NCI-H1417 treated with DMSO at 0.1 percent for 48 hours (cell line): ENCODE results near the gene MAML3.

Experiments
- DNase-seq: peaks from one replicate; lab custom pipeline; 2025; lab: John Stamatoyannopoulos, UW

The MAML3 gene

DNA sequence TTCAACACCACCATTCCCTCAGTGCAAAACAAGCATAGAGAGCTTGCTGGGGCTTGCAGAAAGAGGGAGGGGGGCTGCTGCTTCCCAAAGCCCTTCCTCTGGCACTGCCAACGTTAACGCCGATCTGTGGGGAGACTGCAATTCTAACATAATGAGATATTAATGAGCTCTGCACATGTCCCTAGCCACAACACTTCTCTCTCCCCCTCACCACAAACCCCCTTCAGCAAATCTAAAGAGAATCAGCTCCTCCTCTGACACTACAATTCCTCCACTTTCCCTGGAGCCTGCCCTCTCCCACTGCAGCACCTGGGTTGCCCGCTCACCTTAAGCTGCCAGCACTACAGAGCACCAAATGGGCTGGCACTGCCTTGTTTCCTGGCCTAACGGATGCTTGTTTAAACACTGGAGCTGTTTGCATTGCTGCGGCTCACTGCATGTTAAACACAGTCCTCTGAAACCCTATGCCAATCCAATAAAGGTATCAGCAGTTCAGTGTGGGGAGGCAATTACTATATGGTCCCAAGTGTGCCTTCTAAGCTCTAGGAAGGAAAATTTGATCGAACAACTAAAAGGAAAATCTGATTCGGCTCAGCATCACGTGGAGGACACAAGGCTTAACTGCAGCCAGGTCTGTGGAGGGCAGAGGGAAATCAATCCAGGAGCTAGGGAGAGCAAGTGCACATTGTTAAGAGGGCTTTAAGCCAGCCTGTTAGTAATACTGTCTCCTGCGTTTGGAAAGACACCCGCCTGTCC is 232.4 kb downstream of the MAML3 start:
- DNase-seq, result peak; percentile 96

DNA sequence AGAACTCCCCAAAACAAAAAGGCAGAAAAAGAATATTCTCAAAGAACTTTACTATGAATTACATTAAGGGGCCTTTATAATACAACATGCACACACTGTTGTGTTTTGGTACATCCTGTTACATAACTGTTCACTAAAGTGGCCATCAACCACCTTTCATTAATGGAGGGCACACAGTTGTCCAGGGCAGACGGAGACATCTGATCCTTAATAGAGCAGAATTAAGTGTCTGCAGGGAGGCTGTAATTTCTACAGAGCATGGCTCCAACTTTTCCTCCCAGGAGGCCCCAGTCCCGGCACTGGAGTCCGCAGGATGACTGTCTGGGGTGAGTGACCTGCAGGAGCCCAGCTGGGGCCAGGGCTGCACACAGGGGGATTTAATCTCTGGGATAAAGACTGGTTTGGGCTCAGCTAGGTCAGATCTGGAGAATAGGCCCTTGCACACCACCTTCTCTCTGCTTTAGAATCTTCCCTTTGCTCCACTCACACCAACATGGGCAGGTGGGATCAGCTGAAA is 233.4 kb downstream of the MAML3 start:
- no peak for DNase-seq

DNA sequence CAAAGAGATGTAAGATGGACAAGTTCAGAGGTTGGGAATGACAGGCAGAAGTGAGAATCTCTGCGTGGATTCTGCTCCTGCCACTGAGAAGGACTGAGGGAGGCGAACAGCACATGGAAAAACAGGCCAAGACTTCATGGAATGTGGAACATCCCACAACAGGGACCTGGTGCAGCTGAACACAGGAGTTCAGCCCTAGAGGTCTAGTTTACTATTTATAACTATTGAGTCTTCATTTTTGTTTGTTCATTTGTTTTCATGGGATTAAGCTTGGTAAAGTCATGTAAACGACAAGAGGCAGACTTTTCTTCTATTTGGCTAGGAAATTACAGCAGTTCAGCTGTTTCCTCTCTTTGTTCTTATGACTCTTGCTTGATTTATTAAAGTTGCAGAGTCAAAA is 234.5 kb downstream of the MAML3 start:
- DNase-seq, result no peak

DNA sequence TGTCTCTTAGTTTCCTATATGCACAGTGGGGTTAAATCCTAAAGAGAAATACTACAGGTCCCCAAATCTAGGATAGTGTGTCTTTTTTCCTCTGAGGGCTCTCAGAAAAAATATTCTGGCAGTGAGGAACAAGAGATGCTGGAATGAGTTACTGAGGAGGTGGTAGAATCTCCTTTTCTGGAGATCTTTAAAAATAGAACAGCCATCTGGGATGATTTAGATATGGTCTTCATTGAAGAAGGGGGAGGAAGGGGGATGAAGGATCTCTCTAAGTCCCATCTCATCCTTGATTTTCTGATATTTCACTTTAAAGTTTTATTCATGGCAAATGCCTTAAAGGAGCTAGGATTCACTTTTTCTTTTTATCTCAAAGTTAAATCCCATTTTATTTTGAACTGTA is 235.0 kb downstream of the MAML3 start:
- DNase-seq, result no peak

DNA sequence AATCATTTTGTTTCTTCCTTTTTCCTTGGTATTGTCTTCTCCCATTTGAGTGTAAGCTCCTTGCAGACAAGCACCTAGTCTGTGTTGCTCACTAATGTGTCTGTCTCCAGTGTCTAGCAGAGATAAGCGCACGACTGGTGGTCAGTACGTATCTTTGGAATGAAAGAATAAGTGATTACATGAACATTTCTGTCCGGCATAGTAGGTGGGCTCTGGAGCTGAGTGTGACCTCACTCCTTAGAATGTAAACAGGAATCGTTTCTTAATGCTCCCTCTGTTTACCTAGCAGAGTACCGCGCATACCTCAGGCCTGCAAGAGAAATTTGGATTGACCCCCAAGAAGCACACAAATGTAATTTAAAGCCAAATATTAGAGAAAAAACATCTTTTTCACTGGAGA is 235.4 kb downstream of the MAML3 start:
- DNase-seq, result no peak

DNA sequence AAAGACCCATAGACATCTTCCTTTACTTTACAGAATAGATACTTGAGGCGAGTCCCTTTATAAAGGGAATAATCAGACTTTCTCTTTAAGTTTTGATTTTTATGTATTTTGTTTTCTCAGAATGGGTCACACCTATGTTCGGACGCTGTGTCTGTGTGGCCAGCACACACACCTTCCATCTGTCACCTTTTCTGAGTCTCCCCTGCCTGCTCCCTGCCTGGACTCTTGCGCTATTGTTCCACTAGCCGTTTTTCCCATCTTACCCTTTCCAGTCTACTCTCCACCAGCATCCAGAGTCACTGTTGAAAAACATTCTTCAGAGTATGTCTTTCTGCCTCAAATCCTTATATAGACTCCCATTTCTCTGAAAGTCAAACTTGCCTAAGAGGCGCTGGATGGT is 236.1 kb downstream of the MAML3 start:
- DNase-seq, result no peak

DNA sequence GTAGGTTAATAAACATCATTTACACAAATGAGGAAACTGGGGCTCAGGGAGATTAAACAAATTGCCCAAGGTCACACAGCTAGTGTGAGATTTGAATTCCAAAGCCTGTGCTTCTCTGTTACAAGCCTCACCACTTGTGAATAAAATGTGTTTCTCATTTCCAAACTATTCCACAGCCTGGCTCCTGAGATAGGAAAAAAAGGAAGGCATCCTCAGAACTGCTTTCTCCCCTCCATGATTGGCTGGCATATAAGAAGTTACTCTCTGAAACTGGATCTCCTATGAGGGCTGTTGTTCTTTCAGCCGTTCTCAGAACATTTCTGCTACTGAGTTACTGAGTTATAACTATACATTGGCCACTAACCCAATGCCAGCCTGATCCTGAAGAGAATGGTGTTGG is 237.9 kb downstream of the MAML3 start:
- no peak for DNase-seq

DNA sequence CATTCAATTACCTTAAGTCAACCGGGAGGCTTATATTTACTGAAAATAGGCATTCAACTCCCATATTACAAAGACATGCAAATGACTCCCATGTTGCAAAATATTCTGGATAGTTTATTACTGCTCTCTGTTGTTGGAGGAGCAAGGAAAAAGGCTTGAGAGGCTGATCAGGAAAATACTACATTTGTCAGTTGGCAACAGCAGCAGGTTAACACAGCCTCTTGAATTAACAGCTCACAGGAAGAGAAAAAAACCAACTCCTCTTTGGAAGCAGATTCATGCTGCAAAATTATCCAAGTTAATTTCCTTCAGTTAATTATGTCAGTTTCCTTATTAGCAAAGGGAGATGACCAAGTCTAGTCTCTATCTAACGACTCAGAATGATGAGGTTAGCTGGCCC is 238.9 kb downstream of the MAML3 start:
- DNase-seq, result no peak

DNA sequence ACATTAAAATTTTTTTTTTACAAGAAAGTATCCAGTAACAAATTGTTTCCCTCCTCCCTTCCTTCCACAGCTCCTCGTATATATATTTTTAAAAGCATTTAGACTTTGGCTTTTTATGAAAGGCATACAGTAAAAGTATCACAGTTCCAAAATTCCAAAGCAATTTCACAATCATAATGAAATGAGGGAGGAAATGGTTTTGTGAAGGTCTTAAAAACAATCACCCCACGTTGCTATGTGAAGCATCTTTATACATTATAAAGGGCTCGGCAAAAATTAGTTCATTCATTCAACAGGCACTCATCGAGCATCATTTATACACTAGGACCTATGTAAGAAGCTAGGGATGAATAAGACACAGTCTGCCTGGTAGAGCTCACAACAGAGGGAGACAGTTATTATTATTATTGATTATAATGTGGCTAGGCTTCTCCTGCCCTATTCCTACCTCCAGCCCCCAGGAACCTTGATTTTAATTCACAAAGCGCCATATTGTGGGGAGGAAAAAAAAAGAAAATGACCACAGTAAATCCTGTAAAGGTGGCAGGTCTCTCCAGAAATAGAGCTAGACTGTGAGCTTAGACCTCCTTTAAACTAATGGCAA is 239.9 kb downstream of the MAML3 start:
- no peak for DNase-seq

DNA sequence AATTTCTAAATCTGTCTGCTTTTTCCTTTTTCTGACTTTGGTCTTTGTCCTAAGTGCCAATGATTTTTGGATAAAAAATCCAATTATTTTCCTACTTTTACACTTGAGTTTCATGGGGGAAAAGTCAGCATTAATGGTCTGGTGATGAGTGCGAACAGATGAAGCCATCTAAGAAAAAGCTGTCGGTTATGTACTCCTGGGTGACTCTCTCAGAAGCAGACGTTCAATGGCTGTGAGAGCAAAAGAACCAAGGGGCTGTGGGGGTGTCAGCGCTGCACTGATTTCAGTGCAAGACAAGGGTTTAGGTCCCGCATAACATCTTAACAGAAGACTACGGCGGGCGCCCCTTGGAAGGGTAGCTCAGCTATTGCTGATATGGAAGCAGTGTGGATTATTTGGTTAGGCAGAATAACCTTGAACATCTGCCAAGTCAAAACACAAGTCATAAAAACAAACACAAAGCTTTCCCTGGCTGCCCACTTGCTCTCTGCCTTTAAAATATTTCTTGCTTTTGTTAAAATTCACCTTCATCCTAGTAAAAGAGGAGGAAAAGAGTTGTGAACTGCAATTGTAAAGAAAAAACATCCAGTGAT is 240.5 kb downstream of the MAML3 start:
- no peak for DNase-seq

DNA sequence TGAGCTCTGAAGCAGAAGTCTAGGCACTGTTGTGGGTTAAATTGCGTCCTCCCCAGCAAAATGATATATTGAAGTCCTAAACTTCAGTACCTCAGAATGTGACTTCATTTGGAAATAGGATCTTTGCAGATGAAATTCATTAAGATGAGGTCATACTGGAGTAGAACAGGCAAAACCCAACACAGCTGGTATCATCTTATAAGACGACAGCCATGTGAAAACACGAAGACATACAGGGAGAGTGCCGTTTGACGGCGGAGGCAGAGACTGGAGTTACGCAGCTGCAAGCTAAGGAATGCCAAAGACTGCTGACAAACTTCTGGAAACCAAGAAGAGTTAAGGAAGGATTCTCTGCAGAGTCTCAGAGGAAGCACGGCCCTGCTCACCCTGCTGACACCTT is 241.5 kb downstream of the MAML3 start:
- no peak for DNase-seq

DNA sequence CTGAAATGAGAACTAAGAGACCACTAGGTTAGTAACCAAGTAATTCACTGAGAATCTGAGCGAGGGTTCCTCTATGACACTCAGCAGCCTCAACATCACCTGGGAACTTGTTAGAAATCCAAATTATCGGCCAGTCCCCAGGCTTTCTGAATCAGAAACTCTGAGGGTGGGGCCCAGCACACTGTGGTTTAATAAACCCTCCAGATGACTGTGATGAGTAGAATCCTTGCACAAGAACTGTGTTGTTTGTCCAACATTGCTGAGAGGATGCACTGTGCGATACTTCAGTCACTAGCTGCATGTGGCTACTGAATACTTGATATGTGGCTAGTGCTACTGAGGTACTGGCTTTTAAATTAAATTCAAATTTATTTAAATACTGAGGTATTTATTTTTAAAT is 243.9 kb downstream of the MAML3 start:
- no peak for DNase-seq

DNA sequence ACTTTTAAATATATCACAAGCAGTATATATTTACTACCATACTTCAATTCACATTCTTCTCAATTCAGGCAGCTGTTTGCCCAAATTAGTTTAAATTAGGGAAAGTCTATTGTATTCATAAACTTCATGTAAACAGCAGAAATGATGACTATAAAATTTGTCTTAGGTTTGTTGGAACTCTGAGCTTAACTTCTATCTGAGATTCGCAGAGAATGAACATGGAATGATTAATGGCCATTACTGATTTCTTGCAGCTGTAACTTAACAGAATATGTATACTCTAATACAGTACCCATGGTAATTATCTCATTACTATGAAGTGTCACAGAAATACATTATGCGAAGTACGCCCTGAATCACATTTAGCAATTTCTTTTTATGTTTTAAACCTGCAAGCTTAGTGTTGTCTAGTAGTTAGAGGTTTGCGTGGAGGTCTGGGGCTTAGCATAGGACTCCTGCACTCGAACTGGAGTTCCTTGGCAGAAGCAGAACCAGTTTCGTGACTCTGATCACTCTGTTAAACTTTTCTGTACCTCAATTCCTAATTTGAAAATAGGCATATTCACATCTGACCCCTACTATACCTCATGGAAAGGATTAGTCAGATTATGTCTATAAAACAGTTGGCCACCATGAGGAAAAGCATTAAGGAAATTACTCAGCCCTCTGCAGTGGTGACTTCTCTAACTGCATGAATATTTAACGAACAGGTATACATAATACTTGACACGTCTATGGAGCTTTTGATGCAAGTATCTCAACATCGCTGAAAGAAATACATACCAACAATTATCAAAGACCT is 245.1 kb downstream of the MAML3 start:
- DNase-seq, result no peak

DNA sequence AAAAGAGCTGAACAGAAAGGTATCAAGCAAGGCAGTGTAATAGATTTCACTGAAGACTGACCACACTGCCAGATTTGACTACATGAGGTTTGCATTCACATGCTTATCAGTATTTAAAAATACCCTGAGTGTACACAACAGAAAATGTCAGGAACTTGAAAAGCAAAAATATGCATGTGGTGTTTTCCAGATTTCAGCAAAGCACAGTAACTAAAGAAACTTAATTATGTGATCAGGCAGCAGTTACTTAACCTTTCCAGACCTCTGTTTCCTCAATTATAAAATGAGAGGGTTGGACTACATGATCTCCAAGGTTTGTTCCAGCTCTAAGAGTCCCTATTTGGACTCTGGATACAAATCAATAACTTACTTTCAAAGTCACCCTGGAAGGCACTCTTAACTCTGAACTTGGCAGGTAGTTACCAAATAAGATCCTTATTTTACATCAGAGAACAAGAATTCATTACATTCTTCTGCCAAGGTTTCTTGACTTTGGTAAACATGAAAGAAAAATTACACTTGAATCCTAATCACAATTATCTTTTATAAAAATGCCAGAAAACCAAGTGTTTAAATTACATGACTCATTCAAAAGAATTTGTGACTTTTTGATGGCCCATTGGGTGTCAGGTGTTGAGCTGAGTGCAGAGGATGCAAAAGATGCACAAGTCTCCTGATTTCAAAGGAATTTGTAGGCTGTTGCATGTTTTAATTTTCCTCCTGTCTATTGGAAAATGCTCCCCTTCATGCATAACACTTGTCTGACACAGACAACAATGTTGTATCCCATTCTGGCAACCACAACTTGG is 246.8 kb downstream of the MAML3 start:
- no peak for DNase-seq

DNA sequence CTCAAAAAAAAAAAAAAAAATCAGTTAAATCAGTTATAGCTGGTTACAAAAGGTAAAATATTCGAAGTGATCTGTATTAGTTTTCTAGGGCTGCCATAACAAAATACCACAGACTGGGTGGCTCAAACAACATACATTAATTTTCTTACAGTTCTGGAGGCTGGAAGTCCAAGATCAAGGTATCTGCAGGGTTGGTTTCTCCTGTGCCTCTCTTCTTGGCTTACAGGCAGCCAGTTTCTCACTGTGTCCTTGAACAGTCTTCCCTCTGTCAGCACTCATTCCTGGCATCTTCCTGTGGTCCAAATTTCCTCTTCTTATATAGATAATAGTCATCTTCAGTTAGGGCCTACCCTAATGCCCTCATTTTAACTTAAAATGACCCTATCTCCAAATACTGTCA is 248.5 kb downstream of the MAML3 start:
- no peak for DNase-seq

DNA sequence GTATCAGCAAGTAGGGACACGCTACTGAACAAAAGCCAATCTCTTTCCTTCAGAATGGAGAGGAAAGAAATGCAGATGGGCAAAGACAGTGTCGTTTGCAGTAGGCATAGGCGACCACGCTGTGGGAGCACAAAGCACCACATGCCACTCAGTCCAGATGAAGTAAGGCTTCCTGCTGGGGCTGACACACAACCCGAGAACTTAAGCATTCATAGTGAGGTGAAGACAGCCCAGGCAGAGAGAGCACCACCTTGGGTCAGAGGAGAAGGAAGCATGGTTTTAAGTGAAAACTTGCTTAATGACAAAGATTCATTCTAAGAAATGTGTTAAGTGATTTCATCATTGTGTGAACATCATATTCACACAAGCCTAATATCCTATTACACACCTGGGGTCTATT is 249.6 kb downstream of the MAML3 start:
- DNase-seq, result no peak

DNA sequence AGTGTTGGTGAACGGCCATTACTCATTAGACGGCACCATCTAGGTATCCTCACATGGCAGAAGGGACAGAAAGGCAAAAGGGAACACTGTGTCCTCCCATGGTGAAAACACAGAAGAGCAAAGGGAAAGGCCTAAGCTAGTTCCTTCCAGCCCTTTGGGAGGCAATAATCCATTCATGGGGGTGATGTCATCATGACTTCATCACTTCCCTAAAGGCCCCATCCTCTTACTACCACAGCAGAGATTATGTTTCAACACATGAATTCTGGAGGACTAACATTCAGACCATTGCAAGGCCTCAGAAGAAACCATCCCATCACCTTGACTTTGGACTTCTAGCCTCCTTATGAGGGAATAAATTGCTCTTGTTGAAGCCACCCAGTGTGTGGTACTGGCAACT is 250.1 kb downstream of the MAML3 start:
- no peak for DNase-seq

DNA sequence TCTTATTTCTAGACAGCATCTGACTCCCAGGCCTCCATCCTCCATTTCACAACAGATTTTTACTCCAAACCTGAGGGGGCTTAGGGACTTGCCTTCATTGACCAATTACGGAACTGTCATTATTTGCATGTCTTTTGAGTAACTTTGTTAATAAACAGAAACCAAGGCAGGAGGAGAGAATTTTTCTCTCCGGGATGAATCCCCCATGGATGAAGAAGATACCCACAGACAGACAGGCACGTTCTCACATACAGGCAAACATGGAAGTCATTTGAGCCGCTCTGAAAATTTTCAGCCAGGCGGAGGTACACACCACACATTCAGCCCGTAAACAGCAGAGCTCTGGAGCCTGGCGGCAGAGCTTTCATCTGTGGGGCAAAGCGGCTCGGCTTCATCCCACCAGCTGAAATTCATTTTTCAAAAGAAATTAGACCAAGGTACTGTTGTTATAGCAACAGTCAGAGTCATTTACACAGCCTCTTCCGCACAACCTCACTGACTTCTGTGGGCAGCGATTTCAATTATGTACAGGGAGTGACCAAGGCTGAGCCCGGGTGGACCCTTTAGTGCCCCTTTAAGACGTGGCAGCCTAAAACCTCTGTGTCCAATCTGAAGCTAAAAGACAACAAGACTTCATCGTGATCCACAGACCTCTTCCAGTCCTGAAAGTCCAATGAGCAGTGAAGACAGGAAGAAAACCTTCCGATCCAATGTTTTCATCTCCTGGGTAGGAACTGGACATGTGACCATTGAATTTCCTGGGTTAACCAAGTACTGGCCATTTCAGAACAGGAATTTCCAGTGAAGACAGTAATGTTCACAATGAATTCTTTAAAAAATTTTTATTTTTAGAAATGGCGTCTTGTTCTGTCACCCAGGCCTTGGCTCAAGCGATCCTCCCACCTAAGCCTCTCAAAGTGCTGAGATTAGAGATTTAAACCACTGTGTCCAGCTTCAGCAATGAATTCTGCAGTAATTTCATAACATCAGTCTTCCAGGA is 251.4 kb downstream of the MAML3 start:
- no peak for DNase-seq

DNA sequence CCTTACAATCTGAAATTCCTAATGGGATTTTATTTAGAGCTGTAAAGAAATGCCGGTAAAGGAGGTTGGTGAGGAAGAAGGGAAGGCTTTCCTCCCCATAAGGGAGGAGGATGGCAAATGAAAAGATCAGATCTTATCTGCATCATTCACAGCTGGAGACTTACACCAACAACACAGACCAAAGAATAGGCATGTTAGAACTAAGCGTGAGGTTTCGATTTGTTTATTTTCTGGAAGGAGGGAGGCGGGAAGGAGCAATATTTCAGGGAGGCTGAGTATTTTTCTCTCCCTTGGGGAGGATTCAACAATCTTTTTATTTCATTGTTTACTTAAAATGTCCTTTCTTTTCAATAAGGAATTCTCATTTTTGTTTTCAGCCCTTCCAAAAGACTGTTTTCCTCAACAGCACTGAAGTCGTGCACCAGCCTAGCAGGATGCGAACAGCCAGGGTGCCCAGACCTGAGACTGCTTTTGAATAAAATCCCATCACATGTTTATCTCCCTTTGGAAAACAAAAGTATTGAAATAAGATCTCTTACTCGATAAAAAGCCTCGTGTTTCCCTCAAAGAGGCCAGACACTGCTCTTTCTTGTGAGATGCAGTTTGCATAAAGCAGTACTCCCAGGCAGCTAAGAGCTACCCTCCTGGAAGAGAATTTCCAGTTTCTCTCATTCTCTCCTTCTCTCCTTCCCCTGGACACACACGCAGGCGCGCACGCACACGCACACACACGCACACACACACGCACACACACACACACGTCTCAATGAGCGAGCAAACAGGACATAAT is 252.3 kb downstream of the MAML3 start:
- DNase-seq, result no peak

DNA sequence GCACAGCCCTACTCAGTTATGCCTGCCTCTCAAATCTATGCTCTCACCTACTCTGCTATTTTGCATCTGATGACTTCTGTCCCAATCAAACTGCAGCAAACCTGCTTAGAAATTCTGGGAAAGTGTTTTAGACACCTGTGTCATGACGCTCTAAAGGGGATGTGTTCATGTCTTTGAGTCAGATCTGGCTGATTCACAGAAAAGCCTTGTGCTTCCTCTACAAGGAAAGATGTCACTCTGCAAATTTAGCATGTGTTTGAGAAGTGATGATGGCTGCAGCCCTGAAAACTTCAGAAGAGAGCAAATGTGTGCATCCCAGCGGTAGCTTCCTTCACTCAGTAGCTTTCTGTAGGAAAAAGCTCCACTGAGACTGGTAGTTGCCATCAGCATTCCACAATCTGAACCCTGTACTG is 253.0 kb downstream of the MAML3 start:
- no peak for DNase-seq
